SK-N-SH treated with all-trans-retinoic acid at 6 μM for 48 hours (cell line): ENCODE measurements around the gene VGLL1.

ENCODE experiments used
- BACH2 ChIP-seq: fragments of 250-450 bp; sonication (Bioruptor Pico); IDR thresholded peaks from 2 replicates; pipeline ENCODE4 v1.9.0; 2021; ENCODE audit warnings: mild to moderate bottlenecking, borderline replicate concordance
- GLIS3 ChIP-seq: fragments of 250-450 bp; sonication (Bioruptor Pico); IDR thresholded peaks from 2 replicates; pipeline ENCODE4 v1.5.0; 2020; ENCODE audit warnings: mild to moderate bottlenecking, moderate library complexity
- ZC3H10 ChIP-seq: fragments of 250-450 bp; sonication (Bioruptor Pico); IDR thresholded peaks from 2 replicates; pipeline ENCODE4 v1.5.1; 2021; ENCODE audit warnings: mild to moderate bottlenecking, moderate library complexity
- ZNF8 ChIP-seq: fragments of 450-650 bp; formaldehyde crosslinking; IDR thresholded peaks from 2 replicates; pipeline ENCODE4 v1.5.0; 2020; ENCODE audit warnings: mild to moderate bottlenecking, moderate library complexity
- TF ChIP-seq, protein P1 (sequence below): fragments of 250-450 bp; sonication (Bioruptor Pico); IDR thresholded peaks from 2 replicates; pipeline ENCODE4 v1.8.0; 2020; ENCODE audit warnings: mild to moderate bottlenecking, moderate library complexity, borderline replicate concordance
- TF ChIP-seq, protein P2 (sequence below): fragments of 250-450 bp; sonication (Bioruptor Pico); IDR thresholded peaks from 2 replicates; pipeline ENCODE4 v1.8.0; 2021; ENCODE audit warnings: low read depth, mild to moderate bottlenecking, moderate library complexity, borderline replicate concordance

GRCh38 chrX:136525738-136526606 lies 6.0 kb upstream of the VGLL1 start:
- TF ChIP-seq ZC3H10 (CRISPR knock-in tag), result no peak
- no peak for TF ChIP-seq ZNF8 (CRISPR knock-in tag)
- TF ChIP-seq BACH2, result no peak
- TF ChIP-seq, protein P1, sequence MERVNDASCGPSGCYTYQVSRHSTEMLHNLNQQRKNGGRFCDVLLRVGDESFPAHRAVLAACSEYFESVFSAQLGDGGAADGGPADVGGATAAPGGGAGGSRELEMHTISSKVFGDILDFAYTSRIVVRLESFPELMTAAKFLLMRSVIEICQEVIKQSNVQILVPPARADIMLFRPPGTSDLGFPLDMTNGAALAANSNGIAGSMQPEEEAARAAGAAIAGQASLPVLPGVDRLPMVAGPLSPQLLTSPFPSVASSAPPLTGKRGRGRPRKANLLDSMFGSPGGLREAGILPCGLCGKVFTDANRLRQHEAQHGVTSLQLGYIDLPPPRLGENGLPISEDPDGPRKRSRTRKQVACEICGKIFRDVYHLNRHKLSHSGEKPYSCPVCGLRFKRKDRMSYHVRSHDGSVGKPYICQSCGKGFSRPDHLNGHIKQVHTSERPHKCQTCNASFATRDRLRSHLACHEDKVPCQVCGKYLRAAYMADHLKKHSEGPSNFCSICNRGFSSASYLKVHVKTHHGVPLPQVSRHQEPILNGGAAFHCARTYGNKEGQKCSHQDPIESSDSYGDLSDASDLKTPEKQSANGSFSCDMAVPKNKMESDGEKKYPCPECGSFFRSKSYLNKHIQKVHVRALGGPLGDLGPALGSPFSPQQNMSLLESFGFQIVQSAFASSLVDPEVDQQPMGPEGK (CRISPR knock-in tag), result no peak
- TF ChIP-seq, protein P2, sequence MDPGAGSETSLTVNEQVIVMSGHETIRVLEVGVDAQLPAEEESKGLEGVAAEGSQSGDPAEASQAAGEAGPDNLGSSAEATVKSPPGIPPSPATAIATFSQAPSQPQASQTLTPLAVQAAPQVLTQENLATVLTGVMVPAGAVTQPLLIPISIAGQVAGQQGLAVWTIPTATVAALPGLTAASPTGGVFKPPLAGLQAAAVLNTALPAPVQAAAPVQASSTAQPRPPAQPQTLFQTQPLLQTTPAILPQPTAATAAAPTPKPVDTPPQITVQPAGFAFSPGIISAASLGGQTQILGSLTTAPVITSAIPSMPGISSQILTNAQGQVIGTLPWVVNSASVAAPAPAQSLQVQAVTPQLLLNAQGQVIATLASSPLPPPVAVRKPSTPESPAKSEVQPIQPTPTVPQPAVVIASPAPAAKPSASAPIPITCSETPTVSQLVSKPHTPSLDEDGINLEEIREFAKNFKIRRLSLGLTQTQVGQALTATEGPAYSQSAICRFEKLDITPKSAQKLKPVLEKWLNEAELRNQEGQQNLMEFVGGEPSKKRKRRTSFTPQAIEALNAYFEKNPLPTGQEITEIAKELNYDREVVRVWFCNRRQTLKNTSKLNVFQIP (CRISPR knock-in tag), result no peak
- TF ChIP-seq GLIS3 (CRISPR knock-in tag), result no peak
